Right forelimb (tissue), 1 donor: ENCODE data around the gene PIK3R1.

Source experiments
- DNase-seq: peaks from one replicate; pipeline ENCODE4 v3.0.0-alpha.2; 2018

Gene PIK3R1

GRCh38 chr5:68253624-68254585 is 38.3 kb downstream of the PIK3R1 start:
- no peak for DNase-seq

- DNase-seq: no peak
Measured at GRCh38 chr5:68254810-68255209, 39.3 kb downstream of the PIK3R1 start.

- DNase-seq: no peak
Measured at GRCh38 chr5:68255305-68256120, 40.0 kb downstream of the PIK3R1 start.

- DNase-seq: no peak
Measured at GRCh38 chr5:68257210-68257609, 41.7 kb downstream of the PIK3R1 start.

GRCh38 chr5:68258531-68258930 is 43.0 kb downstream of the PIK3R1 start:
- DNase-seq: no peak

- DNase-seq: no peak
Measured at GRCh38 chr5:68259700-68260099, 44.1 kb downstream of the PIK3R1 start.

- no peak for DNase-seq
Measured at GRCh38 chr5:68260467-68260866, 44.9 kb downstream of the PIK3R1 start.

- no peak for DNase-seq
Measured at GRCh38 chr5:68261169-68261568, 45.6 kb downstream of the PIK3R1 start.

- no peak for DNase-seq
Measured at GRCh38 chr5:68261569-68262065, 46.1 kb downstream of the PIK3R1 start.

- no peak for DNase-seq
Measured at GRCh38 chr5:68264024-68264956, 48.7 kb downstream of the PIK3R1 start.

GRCh38 chr5:68265347-68265746 is 49.8 kb downstream of the PIK3R1 start:
- DNase-seq: no peak

- no peak for DNase-seq
Measured at GRCh38 chr5:68265822-68266395, 50.4 kb downstream of the PIK3R1 start.

GRCh38 chr5:68266457-68266856 is 50.9 kb downstream of the PIK3R1 start:
- no peak for DNase-seq

- DNase-seq: no peak
Measured at GRCh38 chr5:68267066-68267465, 51.5 kb downstream of the PIK3R1 start.

- no peak for DNase-seq
Measured at GRCh38 chr5:68268101-68268851, 52.7 kb downstream of the PIK3R1 start.

GRCh38 chr5:68268852-68269130 is 53.2 kb downstream of the PIK3R1 start:
- no peak for DNase-seq

GRCh38 chr5:68269820-68270219 is 54.3 kb downstream of the PIK3R1 start:
- DNase-seq: no peak

- no peak for DNase-seq
Measured at GRCh38 chr5:68270399-68270975, 54.9 kb downstream of the PIK3R1 start.

- DNase-seq: no peak
Measured at GRCh38 chr5:68271124-68271523, 55.6 kb downstream of the PIK3R1 start.

GRCh38 chr5:68272289-68272688 is 56.7 kb downstream of the PIK3R1 start:
- no peak for DNase-seq
